ENCODE data around the gene TP53BP2. TPM values are rescaled to one million over a fixed set of nuclear protein-coding genes. Genes with fewer than 3 reads are reported as not detected.

The TP53BP2 gene
- total RNA-seq, 2 donors from 2014 or later = 63.1 to 88.9 TPM

DNA sequence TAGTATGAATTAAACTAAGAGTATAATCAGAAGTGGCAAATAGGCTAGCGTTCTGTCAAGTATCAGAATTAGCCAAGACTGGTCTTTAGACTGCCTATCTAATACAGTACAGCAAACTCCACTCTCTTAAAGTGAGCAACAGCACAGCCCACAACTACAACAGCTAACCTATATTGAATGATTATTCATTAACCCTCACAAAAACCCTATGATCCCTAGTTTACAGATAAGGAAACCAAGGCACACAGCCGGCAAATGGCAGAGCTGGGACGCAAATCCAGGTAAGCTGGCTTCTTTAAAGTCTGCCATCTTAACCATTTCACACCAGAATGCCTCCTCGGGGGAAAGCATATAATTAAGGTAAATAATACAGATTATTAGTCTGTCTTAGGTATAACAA, 52.0 kb downstream of the TP53BP2 start:
- DNase-seq (ENCODE audit: low spot score) (no peak), ATAC-seq (ENCODE audit: insufficient number of reproducible peaks, low FRiP score, low read depth) (no peak)

DNA sequence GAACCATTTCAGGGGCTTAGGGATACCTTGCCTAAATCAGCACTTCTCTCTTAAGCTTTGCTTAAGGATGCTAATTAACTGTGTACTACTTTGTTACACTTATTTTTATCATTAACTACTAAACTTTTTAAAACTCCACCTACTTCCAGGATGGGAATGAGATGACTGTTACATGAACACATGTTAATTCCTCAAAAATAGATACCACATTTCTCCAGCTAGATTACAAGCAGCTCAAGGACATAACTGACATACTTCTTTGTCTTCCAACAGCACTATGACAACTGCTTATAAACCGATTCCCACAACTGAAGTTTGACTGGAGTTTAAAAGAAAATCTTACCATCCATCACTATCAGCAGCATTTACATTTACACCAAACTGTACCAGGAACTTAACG, 53.7 kb downstream of the TP53BP2 start:
- TF ChIP-seq, protein P1, sequence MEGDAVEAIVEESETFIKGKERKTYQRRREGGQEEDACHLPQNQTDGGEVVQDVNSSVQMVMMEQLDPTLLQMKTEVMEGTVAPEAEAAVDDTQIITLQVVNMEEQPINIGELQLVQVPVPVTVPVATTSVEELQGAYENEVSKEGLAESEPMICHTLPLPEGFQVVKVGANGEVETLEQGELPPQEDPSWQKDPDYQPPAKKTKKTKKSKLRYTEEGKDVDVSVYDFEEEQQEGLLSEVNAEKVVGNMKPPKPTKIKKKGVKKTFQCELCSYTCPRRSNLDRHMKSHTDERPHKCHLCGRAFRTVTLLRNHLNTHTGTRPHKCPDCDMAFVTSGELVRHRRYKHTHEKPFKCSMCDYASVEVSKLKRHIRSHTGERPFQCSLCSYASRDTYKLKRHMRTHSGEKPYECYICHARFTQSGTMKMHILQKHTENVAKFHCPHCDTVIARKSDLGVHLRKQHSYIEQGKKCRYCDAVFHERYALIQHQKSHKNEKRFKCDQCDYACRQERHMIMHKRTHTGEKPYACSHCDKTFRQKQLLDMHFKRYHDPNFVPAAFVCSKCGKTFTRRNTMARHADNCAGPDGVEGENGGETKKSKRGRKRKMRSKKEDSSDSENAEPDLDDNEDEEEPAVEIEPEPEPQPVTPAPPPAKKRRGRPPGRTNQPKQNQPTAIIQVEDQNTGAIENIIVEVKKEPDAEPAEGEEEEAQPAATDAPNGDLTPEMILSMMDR (IDR thresholded peaks at IDR 0.05) = no peak
- no peak overlapping the region for H3K4me3 ChIP-seq
- DNase-seq (ENCODE audit: low spot score) = no peak
- no peak for ATAC-seq (ENCODE audit: insufficient number of reproducible peaks, low FRiP score, low read depth)
- peaks cover 4 to 19% of the 10 kb centered on the region in 2 donors for H3K4me1 ChIP-seq (ENCODE audit: control insufficient read depth in 1 of 2, low read depth in 2 of 2)
- H3K27me3 ChIP-seq (replicated peaks; ENCODE audit: insufficient read depth) = no peaks in the 10 kb centered on the region
- H3K36me3 ChIP-seq = peaks cover 24% of the 10 kb centered on the region
- no peak overlapping the region for H3K27ac ChIP-seq
- no peaks in the 10 kb centered on the region for H3K9me3 ChIP-seq

More for the DNA sequence above, 52.0 kb downstream of the TP53BP2 start:
- Histone ChIP-seq H3K27ac (no peak overlapping the region), H3K9me3 (no peaks in the 10 kb centered on the region), H3K36me3 (peaks cover 27% of the 10 kb centered on the region), H3K4me1 (ENCODE audit: control insufficient read depth in 1 of 2, low read depth in 2 of 2) (peaks cover 4 to 19% of the 10 kb centered on the region in 2 donors), H3K4me3 (no peak overlapping the region), H3K27me3 (replicated peaks; ENCODE audit: insufficient read depth) (no peaks in the 10 kb centered on the region)
- TF ChIP-seq, protein P1 (IDR thresholded peaks at IDR 0.05) = no peak

DNA sequence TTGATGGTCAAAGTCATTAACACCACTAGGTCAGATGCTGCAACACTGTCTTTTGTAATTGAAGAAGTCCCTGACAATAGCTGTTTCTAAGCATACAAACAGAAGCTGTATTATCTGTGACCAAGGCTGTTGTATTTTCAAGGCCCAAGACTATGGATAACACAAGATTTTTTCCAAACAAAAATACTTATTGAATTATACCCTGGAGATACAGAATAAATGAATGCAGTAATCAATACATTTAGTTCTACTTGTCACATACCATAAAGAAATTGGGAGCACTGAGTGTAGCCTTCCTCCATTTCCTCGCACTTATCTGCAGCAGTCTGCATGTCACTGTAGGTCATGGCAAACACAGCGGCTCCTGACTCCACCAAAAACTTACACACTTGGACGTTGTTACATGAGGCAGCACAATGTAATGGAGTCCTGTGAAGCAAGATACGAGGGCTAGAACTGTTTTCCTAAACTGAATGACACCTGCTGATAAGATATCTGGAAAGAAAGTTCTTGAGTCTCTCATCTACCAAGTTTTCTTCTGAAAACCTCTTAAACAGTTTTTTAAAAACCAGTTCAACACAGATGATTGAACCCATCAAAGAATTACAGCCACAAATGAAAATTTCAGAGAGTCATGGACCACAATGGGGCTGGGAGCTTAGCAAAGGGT, 56.9 kb downstream of the TP53BP2 start:
- H3K27me3 ChIP-seq (replicated peaks; ENCODE audit: insufficient read depth) = no peaks in the 10 kb centered on the region

DNA sequence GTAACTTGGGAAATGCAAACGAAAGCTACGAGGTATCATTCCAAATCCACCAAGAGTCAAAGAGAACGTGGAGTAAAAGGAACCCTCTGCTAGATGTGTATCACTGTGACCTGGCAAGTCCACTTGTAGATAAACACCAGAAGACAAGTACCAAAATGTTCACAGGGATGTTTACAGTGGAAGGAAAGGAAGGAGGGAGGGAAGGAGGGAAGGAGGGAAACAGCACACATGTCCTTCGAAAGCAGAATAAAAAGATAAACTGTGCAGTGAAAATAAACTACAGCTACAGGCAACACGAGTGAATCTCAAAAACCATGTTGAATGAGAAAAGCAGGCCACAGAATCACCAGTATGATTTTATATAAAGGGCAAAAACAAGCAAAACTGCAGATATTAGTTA, 59.9 kb downstream of the TP53BP2 start:
- TF ChIP-seq, protein P1 (IDR thresholded peaks at IDR 0.05) = no peak
- peak overlapping the region; percentile 35 to 63 for H3K27ac ChIP-seq
- H3K36me3 ChIP-seq = peaks cover 28% of the 10 kb centered on the region
- H3K4me3 ChIP-seq = no peak overlapping the region
- ATAC-seq (ENCODE audit: insufficient number of reproducible peaks, low FRiP score, low read depth) (no peak), DNase-seq (ENCODE audit: low spot score) (no peak)
- H3K4me1 ChIP-seq (ENCODE audit: control insufficient read depth in 1 of 2, low read depth in 2 of 2) = peaks cover 12 to 23% of the 10 kb centered on the region in 2 donors
- H3K9me3 ChIP-seq = no peaks in the 10 kb centered on the region
- no peaks in the 10 kb centered on the region for H3K27me3 ChIP-seq (replicated peaks; ENCODE audit: insufficient read depth)

More for the DNA sequence above, 56.9 kb downstream of the TP53BP2 start:
- H3K9me3 ChIP-seq = no peaks in the 10 kb centered on the region
- peaks cover 12 to 18% of the 10 kb centered on the region in 2 donors for H3K4me1 ChIP-seq (ENCODE audit: control insufficient read depth in 1 of 2, low read depth in 2 of 2)
- H3K36me3 ChIP-seq = peaks cover 24% of the 10 kb centered on the region
- no peak overlapping the region for H3K27ac ChIP-seq
- H3K4me3 ChIP-seq = no peak overlapping the region
- ATAC-seq (ENCODE audit: insufficient number of reproducible peaks, low FRiP score, low read depth) (no peak), DNase-seq (ENCODE audit: low spot score) (no peak)
- TF ChIP-seq, protein P1 (IDR thresholded peaks at IDR 0.05) = no peak

DNA sequence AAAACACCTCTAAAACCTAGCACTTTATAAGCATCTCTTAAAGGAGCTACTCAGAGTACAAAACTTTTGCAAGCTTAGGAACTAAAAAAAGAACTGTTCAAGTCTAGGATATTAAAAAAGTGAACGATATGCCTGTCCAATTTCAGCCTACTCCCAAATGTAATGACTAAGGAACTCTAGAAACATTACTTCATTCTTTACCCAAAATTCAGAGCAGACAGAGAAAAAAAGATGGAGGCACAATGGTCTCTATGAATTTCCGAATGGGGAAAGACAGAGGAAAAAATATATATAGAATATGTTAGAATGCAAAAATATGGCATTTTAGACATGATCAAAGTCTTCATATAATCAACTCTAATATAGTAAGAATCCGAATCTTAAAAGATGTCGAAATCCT, 61.2 kb downstream of the TP53BP2 start:
- peaks cover 12 to 23% of the 10 kb centered on the region in 2 donors for H3K4me1 ChIP-seq (ENCODE audit: control insufficient read depth in 1 of 2, low read depth in 2 of 2)
- no peaks in the 10 kb centered on the region for H3K27me3 ChIP-seq (replicated peaks; ENCODE audit: insufficient read depth)
- TF ChIP-seq, protein P1 (IDR thresholded peaks at IDR 0.05) = no peak
- ATAC-seq (ENCODE audit: insufficient number of reproducible peaks, low FRiP score, low read depth) = peak; percentile 47
- no peaks in the 10 kb centered on the region for H3K9me3 ChIP-seq
- no peak overlapping the region for H3K4me3 ChIP-seq
- H3K27ac ChIP-seq = peak overlapping the region; percentile 41 to 63
- DNase-seq (ENCODE audit: low spot score) = no peak
- H3K36me3 ChIP-seq = peaks cover 35% of the 10 kb centered on the region

Data from thoracic aorta (tissue), 2 donors.